HepG2 (cell line): ENCODE measurements around the gene ETHE1.

Source experiments
- CTCF ChIP-seq: sonication (generic); formaldehyde crosslinking; IDR thresholded peaks from 2 replicates; pipeline ENCODE4 v1.5.0; 2020; ENCODE audit warnings: mild to moderate bottlenecking, missing genetic modification reagents, moderate library complexity
- ERF ChIP-seq: IDR thresholded peaks from 2 replicates; pipeline ENCODE4 v1.6.1; 2018; ENCODE audit warnings: missing biosample characterization, missing genetic modification reagents
- POLR2AphosphoS5 ChIP-seq: IDR thresholded peaks from 2 replicates; pipeline ENCODE4 v1.6.1; 2012; ENCODE audit warnings: low read depth, low read length
- TFE3 ChIP-seq: IDR thresholded peaks from 2 replicates; pipeline ENCODE4 v1.6.1; 2016
- ZNF281 ChIP-seq: sonication (generic); formaldehyde crosslinking; IDR thresholded peaks from 2 replicates; pipeline ENCODE4 v1.4.0; 2020; ENCODE audit warnings: missing genetic modification reagents, borderline replicate concordance
- ZNF432 ChIP-seq: sonication (generic); formaldehyde crosslinking; IDR thresholded peaks from 2 replicates; pipeline ENCODE4 v1.5.0; 2020; ENCODE audit warnings: missing genetic modification reagents, mild to moderate bottlenecking, borderline replicate concordance
- ZNF674 ChIP-seq: sonication (generic); formaldehyde crosslinking; IDR thresholded peaks from 2 replicates; pipeline ENCODE4 v1.5.0; 2020; ENCODE audit warnings: low read depth, mild to moderate bottlenecking, missing genetic modification reagents

GRCh38 chr19:43554317-43554895 is 27.4 kb upstream of the ETHE1 start:
- TF ChIP-seq ERF (CRISPR knock-in tag) (no peak), ZNF281 (CRISPR knock-in tag) (no peak), TFE3 (CRISPR knock-in tag) (no peak), ZNF432 (CRISPR knock-in tag) (no peak), POLR2AphosphoS5 (no peak), CTCF (CRISPR knock-in tag) (no peak), ZNF674 (CRISPR knock-in tag) (no peak)
